GM18868 (cell line): ENCODE measurements around the gene DDX20.
"Not testable (repeated sequence)": the region's sequence is repeated elsewhere in the genome, so short reads cannot be mapped to it uniquely, and the experiment has no call there.

Experiments used
- ATAC-seq: cut with Tn5 transposase; IDR thresholded peaks from one replicate; pipeline ENCODE4 v1.9.1; 2021; ENCODE audit warnings: mild to moderate bottlenecking, moderate library complexity; ENCODE audit not compliant: unreplicated experiment

Gene DDX20

DNA sequence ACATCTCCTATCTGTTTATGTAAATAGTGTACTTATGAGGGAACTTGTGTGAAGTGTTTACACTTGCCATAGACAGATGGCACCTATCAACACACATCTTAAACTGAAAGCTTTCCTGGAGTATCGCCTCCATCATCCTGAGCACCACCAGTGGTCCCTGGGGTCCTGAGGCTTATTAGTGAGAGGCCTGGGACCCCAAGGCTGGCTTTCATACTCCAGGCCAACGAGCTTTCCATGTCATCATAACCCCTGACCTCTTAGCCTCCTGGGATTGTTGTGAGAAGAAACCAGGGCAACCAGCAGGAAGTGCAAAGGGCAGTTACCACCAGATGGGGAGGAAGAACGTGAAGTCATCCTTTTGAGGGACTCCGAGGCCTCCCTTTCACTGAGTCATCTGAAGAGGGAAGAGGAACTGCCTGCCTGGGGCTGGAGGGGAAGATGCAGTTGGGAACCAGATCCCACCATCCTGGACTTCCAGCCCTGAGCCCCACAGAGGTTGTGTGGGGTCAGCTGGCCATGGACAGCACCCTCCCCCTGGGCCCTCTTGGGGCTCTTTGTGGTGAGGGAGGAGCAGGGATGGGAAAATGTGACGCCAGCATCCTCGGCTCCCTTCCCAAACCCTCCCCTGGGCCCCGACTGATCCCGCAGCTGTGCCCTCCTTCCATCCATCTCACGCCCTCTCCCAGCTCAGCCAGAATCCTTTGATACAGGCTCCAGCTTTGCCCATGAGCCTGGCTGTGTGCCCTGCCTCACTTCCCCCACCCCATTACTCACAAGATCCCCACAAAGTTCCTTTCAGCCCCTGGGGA, 22.3 kb upstream of the DDX20 start:
- ATAC-seq, result no peak

DNA sequence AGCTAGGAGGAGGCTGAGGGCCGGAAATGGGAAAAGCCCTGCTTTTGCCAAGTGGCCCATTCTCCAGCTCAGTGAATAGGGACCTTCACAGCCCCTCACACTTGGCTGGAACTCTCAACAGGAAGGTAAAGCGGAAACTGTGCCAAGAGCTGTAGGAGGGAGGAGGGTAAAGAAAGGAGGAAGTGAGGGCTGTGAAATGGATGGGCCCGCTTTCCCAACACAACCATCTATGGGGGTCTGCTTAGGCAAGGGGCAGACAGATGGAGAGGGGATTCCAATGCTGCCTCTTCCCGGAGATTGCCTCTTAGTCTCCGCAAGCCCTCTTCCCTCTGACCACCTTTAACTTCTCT, 21.7 kb upstream of the DDX20 start:
- no peak for ATAC-seq

DNA sequence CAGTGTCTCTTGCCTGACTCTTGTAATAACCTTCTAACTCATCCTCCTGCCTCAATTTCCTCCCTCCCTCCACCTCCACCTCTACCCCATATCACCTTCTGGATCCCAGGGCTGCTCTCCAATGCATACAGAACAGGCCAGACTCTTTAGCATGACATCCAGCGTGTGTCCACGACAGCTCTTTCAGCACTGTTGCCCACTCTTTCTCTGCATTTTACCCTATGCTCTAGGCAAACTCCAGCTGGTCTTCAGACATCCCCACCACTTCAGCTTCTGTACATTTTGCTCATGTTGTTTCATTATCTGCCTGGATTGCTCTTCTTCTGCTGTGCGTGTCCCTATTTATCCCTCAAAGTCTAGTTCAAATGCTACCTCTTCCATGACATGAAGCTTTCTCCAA, 21.3 kb upstream of the DDX20 start:
- ATAC-seq, result no peak

DNA sequence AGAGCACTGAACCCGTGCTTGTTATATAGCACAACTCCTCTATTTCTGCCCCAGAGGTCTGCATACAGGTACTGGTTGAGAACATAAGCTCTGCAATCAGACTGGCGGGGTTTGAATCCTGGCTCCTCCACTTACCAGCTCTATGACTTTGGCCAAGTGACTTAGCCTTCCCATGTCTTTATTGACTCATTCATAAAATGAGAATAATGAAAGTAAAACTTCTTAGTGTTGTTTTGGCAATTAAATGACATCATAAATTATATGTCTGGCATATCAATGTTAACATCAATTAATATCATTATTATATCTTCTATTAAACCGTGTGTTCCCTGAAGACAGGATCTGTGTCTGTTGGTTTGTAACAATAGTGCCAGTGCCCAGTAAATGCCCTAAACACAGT, 20.8 kb upstream of the DDX20 start:
- no peak for ATAC-seq

DNA sequence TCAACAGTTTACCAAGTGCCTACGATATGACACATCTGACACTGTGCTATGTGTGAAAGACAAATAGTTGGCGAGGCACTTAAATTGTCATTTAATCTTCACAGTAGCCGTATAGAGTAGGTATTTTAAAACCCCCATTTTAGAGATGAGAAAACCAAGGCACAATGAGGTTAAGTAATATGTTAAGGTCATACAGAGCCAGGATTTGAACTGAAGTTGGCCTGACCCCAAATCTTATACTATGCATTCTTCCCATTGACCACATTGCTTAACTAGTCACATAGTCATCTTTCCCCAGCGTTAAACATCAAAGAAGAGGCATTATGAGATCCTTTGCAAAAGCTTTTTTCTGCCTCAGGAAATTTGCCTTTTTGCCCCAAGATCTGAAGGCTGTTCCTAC, 20.4 kb upstream of the DDX20 start:
- no peak for ATAC-seq

DNA sequence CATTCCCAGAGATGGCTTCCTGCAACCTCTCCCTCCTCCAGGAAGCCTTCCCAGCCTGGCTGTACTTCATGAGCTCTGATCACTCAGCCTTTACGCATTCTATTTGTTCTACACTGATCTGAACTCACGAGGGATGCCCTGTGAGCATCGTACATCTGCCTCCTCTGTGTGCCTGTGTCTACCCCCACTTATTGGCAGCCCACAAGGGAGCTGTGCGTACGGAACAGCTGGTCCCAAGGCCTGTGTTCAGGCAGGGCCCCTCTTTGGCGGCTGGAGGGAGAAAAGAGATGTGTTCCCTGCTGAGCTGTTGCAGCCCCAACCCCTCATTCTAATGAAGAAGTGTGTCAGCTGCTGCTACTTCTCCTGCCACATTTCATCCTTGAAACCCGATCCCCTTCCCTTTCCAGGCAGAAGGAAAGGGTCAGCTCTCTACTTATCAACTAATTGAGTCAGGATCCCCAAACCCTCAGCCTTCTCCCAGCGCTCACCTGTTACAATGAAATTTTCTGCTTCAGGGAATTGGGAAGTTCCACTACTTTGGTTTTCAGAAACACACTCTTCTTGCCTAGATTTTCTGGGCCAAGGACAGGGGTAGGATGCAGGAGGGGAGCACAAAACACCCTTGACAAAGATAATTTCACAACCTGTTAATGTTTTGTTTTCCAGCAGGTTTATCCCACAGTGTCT, 19.7 kb upstream of the DDX20 start:
- ATAC-seq, result no peak

DNA sequence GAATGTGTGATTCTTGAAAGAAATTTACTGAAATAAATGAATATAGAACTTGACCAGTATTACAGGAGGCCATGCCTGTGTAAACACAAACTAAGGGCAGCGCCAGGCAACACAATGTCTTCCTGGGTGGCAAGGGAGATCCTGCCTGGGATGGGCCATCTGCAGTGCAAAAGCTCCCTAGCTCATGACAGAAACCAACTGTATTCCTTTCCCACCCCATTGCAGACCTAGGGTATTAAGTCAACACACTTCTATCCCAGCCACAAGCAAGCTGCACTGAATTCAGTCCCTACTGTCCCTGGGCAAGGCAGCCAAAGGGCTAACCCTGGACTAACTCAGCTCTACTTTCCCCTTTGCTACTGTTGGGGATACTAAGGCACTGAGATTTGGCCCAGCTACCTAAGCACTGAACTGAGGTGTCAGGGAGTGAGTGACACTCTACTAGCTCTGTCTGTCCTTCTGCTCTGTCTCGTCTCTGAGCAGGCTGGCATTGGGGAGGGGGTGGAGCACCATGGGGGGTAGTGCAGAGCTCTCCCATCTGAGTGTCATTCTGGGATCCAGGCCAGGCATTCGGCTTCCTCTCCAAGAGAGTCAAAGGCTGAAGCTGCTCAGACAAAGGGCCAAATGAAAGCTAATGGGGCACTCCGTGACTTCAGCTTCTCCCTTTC, 19.0 kb upstream of the DDX20 start:
- ATAC-seq, result no peak

DNA sequence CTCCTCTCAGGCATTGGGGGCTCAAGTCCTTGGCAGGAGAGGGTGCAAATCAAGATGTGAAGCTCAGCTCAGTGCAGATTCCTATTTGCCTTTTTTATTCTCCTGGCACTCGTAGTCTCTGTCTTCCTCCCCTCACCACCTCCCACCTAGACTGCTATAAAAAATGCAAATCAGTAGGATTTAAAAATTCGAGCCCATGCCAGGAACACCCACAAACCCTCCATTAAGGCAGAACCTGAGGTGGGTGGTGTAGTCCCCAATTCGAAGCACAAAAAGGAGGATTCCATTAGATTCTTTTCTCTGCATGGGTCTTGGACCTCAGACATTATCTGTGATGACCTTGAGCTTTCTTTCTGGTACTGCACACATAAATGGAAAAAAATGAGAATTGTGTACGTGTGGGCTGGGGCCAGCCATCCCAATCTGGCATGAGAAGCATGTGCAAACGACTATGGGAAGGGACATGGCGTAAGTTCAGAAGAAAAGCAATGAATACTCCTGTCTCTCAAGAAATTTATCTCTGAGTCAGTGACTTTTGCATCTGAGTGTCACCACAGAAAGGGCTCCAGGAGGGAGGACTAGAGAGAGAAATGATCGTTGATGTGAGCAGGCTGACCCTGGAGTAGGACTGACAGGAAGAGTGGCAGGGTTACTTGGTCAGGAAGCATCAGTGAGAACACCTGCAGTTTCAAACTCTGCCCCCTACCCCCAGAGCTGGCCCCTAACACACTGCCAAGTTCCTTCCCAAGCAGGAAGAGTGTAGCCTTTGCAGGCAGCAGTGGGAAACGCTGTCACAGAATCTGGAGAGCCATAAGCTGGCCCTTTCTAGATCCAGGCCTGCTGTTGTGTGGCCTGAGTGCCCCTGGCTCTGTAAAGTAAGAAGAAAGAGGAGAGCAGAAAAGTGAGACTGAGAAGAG, 18.2 kb upstream of the DDX20 start:
- ATAC-seq, result no peak

DNA sequence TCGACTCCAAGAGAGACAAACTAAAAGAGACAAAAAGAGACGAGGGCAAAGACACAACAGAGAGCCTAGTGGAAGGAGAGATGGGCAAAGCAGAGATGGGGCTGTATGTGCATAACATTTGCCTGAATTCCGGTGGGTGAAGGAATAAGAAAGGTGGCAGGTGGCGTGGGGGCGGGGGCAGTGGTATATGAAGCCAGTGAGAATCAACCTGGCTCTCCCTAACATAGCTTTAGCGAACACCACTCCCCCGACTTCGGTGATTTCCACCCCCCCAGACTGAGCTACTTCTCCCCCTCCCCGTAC, 17.6 kb upstream of the DDX20 start:
- ATAC-seq, result no peak

DNA sequence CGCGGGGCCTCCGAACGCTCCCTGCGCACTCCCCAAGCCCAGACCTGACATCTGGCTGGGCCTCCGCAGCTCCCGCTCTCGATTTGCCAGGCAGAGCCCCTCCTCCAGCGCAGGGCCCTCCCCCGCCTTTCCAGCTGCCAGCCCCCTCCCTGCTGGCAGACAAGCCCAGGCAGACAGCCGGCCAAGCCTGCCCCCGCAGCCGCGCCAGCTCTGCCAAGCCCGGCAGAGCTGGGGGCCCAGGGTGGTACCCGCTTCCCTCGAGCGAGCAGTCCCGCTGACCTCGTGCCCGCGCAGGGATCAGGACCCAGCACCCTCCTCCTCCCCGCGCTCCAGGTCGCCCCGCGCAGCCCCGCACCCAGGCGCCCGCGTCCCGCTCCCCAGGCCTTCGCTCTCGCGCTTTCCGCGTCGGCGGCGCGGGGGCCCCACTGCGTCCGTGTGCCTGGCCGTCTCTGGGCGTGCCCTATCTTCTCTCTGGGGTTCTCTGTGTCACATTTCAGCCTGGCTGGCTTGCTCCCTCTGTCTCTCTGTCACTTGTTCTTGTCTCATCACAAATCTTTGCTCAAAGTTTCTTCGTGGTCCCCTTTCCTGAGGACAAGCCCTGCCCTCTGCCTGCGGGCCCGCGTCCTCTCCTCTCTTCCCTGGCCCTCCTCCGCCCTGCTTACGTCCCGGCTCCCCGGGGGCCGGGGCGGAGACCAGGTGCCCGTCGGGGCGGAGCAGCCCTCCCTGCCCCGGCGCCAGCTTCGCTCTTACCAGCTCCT, 17.1 kb upstream of the DDX20 start:
- ATAC-seq, result peak; percentile 41

DNA sequence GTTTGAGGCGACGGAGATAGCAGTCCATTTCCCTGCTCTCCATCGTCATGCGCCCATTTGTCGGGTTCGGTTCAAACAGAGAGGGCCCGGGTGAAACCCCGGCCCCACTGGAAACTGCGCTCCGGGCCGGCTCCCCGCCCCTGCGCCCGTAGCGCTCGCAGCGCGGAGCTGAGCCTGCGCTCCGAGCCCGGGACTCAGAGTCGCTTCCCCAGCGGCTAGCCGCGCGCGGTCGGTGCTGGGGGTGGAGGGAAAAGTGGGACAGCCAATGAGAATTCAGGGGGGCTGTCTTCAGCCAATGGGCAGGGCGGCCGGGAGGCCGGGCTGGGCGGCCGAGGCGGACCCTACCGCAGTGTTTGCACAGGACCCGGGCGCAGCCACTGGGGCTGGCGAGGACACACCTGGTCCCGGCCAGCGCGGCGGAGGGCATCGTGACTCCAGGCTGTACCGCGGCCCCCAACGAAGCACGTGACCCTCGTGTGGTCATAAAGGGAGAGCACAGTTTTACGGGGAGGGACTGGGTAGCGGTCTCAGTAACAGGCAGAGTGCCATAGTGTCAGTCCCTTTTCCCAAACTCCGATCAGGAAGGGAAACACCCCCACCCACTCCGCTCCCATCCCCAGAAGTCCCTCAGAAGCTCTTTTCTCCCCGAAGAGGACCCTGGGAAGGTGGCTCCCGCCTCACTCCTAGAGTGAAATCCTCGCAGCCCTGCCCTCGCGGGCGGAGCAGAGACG, 16.3 kb upstream of the DDX20 start, which contains the start of gene INKA2:
INKA2 (minus strand) TSS at position 202 of the 731 bp plus-strand sequence; CDS start at position 49, 153 bp downstream.
- ATAC-seq, result peak; percentile 84

DNA sequence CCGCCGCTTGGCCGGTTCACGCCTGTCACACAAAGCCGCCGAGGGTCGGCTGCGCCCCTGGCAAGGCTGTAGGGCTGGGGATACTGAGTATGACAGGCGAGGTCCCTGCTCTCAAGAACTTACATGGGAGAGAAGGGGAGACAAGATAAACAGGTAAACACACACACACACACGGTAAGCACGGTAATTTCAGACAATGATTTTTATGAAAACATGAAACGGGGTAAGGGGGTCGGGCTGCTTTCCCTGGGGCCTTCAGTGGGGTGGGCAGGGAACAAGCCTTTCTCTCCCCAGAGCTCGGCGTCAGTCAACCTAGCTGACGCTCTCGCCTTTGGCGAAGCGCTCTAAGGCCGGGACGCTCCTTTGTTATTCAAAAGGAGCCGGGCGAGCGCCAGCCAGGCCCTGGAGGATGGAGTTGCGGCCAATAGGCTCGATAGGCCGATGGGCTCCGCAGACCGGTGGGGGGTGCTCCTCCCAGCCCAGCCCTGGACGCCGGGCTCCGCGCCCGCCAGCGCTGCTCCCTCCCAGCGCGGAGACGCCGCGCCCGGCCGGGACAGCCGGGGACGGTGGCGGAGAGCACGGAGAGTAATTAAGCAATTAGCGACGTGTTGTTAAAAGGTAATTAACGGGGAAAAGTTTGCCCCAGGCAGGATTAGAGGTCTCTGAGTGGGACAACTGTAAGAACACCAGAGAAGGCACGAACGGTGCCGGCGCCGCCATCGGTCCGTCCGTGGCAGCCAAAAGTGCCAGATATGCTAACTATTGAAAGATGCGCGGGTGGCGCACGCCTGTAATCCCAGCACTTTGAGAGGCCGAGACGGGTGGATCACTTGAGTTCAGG, 15.6 kb upstream of the DDX20 start:
- no peak for ATAC-seq

DNA sequence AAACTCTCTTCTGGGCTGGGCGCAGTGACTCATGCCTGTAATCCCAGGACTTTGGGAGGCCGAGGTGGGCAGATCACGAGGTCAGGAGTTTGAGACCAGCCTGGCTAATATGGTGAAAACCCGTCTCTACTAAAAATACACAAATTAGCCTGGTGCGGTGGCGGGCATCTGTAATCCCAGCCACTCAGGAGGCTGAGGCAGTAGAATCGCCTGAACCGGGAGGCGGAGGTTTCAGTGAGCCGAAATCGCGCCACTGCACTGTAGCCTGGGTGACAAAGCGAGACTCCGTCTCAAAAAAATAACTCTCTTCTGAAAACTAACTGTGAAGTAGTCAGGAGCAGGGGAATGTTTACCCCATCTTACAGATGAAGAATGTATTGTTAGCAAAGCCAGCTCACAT, 13.4 kb upstream of the DDX20 start:
- ATAC-seq, result not testable (repeated sequence)

DNA sequence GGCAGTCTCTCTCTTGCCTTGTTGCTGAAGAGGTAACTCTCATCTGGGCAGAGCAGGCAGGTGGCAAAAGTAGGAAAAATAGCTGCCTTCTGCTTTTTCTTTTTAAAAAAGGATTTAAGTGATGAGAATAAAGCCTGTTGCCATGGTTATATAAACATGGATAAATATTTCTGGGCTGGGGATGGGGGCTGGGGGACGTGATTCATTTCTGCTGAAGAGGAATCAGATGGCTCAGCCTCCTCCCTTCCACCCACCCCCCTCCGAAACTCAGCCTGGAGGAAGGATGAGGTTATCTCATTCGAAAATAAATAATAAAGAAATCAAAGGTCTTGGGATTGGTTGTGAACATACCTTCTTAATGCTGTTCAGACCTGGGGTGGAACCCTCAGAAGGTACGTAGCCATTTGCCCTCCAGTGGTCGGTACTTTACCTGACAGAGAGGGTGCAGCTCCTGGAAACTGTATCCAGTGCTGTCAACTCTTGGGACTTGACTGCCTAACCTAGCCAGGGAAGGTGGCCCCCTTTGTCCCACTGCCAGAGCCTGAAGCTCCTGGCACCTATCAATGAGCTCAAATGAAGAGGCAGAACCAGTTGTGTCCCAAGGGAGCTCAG, 12.7 kb upstream of the DDX20 start:
- ATAC-seq, result no peak

DNA sequence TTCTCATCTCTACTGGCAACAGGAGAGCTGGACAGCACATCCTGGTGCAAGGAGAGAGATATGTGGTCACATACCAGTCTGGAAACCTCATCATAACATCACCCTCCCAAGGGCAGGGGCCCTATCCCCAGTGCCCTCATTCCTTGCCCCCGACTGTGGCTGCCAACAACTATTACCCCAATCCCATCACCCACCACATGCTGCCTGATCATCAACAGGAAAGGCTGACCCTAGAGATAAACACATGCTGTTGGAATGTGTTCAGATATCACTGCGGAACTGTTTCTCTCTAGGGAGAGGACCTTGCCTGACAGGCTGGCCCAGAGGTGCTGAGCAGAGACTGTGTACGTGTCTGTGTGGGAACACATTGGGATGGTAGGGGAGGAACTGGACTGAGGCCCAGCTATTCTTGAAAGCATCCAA, 12.0 kb upstream of the DDX20 start:
- no peak for ATAC-seq

DNA sequence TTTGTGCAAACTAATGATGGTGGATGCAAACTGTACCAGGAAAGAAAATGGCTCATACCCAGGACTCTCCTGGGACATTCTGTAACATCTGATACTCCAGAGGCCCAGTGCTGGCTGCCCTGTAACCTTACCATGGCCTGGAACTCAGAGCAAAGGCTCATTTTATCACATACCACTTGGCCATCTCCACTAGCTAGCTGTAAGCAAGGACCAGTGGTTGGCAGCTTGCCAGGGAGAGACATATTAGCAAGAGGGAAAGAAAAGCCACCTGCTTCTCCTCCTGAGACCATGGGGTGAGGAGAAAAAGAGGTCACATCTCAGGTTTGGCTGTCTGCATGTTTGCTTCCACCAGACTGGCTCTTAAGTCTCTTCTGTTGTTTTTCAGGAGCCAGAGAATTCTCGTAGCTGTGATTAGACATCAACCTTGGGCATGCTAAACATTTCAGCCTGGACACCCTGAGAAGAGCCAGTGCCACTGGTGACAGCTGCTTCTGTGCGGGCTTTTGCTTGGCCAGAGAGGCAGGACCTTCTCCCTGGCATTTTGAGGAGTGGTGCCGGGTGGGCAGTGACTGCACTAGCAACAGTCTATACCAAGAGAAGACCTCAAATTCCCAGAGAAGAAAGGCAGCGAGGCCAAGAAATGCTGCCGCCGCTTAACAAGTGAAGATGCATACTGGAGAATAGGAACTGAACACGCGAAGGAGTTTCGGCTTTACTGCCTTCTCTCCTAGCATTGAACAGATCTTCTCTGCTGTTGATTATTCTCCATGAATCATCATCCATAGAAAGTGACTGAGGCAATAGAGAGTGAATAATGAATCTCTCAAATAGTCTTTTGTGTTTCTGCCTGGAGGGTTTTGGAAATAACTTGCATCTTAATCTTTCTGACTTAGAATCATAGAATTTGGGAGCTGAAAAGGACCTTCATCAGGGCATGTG, 9.8 kb upstream of the DDX20 start:
- ATAC-seq, result no peak

DNA sequence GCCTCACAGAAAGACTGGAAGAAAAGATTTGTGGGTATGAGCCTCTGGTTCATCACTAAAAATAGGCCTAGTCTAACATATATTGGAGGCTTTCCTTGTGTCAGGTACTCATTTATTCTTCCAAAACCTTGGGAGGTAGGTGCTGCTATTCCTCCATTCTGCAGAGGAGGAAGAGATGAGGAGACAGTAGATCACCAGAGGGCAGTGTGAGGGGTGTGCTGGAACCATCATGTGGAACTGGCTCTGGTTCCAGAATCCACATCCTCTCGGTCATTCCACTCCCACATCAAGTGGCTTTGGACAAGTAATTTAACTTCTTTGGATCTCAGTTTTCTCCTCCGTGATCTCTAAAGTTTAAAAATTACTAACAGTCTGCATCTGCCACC, 9.1 kb upstream of the DDX20 start:
- no peak for ATAC-seq
